ENCODE data around the gene QDPR.

QDPR gene

DNA sequence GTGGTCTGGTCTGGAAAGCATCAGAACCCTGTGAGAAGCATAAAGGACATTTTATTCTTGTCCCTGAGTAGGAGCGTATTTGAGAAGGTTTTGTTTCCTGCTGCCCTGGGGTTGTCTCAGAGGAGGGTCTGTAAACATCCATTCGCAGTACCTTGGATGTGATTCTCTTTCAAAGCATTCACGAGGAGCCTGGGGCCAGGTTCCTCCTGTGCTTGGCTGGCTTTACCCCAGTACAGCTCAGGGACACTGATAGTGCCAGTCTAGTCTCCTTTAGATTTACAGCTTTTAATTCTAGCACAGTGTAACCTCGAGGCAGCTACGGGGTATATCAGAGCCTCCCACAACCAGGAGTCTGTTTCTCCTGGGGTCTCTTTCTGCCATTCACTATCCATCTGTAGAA, 5.8 kb upstream of the QDPR start:
- no peak for DNase-seq (ENCODE audit: low read depth)
- H3K4me3 ChIP-seq (ENCODE audit: control insufficient read depth, low read depth, low read length), result no peak overlapping the region
- TF ChIP-seq, protein P1, sequence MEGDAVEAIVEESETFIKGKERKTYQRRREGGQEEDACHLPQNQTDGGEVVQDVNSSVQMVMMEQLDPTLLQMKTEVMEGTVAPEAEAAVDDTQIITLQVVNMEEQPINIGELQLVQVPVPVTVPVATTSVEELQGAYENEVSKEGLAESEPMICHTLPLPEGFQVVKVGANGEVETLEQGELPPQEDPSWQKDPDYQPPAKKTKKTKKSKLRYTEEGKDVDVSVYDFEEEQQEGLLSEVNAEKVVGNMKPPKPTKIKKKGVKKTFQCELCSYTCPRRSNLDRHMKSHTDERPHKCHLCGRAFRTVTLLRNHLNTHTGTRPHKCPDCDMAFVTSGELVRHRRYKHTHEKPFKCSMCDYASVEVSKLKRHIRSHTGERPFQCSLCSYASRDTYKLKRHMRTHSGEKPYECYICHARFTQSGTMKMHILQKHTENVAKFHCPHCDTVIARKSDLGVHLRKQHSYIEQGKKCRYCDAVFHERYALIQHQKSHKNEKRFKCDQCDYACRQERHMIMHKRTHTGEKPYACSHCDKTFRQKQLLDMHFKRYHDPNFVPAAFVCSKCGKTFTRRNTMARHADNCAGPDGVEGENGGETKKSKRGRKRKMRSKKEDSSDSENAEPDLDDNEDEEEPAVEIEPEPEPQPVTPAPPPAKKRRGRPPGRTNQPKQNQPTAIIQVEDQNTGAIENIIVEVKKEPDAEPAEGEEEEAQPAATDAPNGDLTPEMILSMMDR (IDR thresholded peaks at IDR 0.05; ENCODE audit: control insufficient read depth, insufficient read depth, low read depth, low read length, missing control alignments), result no peak

DNA sequence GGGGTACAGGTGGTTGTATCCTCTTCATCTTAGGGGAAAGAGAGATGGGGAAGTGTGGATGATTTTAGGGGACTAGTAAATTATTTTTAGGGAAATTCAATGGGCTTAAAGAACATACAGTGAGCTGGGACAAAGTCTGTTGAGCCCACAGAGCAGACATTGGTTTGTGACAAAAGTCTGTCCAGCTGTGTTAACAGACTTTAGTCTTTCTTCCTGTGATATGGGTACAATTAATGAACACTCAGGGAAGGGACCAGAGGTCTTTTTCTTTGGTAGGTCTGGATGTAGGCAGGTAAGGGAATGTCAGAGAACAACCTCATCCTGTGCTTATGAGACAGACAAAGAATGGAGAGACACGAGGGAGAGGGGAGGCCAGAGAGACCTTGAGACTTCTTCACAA, 5.1 kb upstream of the QDPR start:
- DNase-seq (ENCODE audit: low read depth), result no peak
- TF ChIP-seq, protein P1 (IDR thresholded peaks at IDR 0.05; ENCODE audit: control insufficient read depth, insufficient read depth, low read depth, low read length, missing control alignments), result no peak
- H3K4me3 ChIP-seq (ENCODE audit: control insufficient read depth, low read depth, low read length), result no peak overlapping the region

DNA sequence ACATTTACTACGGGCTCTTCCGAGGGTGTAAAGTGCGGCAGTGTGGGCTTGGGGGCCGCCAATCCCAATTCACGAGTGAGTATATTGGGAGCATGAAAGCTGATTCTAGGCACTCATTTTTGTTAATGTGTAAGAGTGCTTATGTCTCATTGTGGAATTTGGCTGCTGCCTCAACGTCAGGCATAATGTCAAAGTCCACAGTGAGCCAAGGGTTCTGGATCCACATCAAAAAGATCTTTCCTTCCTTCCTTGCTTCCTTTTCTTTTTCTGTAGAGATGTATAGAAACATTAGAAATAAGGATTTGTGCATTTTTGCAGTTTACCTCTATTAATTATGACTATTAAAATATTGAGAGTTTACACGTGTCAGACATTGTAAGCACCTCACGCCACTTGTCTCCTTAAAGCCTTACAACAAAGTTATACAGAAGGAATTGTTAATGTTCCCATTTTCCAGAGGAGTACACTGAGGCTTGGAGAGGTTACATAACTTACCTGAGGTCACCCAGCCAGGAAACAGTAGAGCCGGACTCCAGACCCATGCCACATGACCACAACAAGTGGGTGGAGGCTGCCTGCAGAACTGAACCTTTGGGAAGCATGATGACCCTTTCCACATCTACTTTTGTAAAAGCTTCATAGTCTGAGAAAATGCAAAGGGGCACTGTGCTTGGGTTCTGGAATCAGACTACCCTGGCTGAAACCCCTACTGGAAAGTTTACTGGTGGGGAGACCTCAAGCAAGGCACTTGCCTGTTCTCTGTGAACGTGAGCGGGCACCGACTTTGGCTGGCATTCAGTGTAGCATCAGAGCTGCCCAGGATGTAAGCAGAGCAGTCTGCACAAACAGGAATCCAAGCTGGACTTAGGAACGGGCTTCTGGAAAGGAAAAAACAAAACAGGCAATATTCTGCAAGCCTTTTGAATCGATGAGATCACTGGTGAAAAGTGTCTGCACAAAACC, 3.8 kb upstream of the QDPR start:
- no peak overlapping the region for H3K4me3 ChIP-seq (ENCODE audit: control insufficient read depth, low read depth, low read length)
- no peak for DNase-seq (ENCODE audit: low read depth)
- TF ChIP-seq, protein P1 (IDR thresholded peaks at IDR 0.05; ENCODE audit: control insufficient read depth, insufficient read depth, low read depth, low read length, missing control alignments), result no peak

DNA sequence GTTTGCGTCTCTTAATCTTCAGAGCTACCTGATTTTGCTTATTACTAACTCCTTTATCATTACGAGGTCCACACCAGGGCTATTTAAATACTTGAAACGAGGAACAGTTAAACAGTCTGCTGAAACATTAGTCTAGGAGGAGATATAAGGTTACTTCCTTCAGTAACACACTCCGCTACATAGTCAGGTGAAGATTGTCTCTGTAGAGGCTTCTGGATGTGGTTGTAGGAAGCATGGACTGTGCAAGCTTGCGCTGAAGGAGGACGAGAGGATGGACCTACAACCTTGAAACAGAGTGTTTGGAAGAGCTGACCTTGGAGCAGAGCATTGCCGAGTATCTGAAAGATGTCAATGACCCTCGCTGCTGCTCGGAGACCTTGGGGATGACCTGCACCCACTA, 3.0 kb upstream of the QDPR start, which contains the start of gene CLRN2:
Gene CLRN2 (plus strand): TSS at position 301 of the 400 bp plus-strand sequence. CDS start 102 bp downstream, outside the sequence.
- TF ChIP-seq, protein P1 (IDR thresholded peaks at IDR 0.05; ENCODE audit: control insufficient read depth, insufficient read depth, low read depth, low read length, missing control alignments), result no peak

DNA sequence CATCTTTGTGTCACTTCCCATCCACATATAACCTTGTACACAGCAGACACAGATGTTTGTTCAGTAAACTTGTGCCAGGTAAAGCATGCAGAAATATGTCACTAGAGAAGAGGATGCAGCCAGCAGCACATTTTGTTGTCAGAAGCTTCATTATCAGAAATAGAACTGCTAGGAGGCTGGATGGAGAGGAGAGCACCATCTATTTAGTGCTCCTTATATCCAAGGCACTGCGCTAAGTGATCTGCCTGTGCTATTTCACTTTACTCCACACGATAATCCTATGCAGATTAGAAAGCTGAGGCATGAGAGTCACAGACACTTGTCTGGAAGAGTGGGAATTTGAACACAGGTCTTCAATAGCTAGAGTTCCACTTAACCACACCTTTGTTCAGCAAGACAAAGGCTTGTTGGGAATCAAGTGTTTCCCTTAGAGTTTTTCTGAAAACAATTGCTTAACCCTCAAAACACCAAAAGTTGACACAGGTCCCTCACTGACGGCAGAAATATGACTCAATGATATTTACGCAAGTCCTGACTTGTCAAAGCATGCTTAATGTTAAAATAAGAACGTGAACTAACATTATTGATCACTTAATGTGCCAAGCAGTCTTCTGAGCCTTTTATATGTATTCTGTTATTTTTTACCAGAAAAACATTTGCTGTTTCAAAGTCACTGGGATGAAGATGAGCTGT, 1.2 kb upstream of the QDPR start:
- DNase-seq (ENCODE audit: low read depth), result no peak
- no peak overlapping the region for H3K4me3 ChIP-seq (ENCODE audit: control insufficient read depth, low read depth, low read length)
- TF ChIP-seq, protein P1 (IDR thresholded peaks at IDR 0.05; ENCODE audit: control insufficient read depth, insufficient read depth, low read depth, low read length, missing control alignments), result no peak

More for the DNA sequence above, 3.0 kb upstream of the QDPR start, which contains the start of gene CLRN2:
- DNase-seq (ENCODE audit: low read depth), result no peak
- no peak within 1 kb of the TSS for H3K4me3 ChIP-seq (ENCODE audit: control insufficient read depth, low read depth, low read length)

DNA sequence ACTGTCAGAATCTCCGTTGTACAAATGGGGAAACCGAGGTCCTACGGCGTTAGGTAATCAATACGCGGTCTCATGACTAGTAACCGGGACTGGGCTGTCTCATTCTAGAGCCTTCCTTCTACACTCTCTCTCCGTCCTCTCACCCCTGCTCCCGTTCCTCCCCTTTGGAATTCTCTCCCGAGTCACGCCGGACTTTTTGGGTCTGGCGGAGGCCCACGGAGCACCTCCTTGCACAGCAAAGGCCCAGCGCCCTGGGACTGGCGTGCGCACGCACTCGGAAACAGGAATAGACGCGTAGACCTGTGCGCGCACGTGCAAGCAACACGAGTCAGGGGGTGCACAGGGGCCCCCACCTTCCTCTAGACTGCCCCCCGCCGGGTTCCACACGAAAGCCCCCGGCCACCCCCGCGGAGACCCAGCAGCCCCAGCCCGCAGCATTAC, 361 bp downstream of the QDPR start:
- no peak for DNase-seq (ENCODE audit: low read depth)

More for the DNA sequence above, 361 bp downstream of the QDPR start:
- TF ChIP-seq, protein P1 (IDR thresholded peaks at IDR 0.05; ENCODE audit: control insufficient read depth, insufficient read depth, low read depth, low read length, missing control alignments), result no peak
- H3K4me3 ChIP-seq (ENCODE audit: control insufficient read depth, low read depth, low read length), result peak overlapping the region; percentile 75

Data from AG09309 (cell line).